ENCODE results near the gene STMP1. TPM values are rescaled to one million over a fixed set of nuclear protein-coding genes. Genes with fewer than 3 reads are reported as not detected.

Gene STMP1
- polyA plus RNA-seq, 1 of the 3 experiments (the other 2 are of a cell fraction), result 26.0 TPM

DNA sequence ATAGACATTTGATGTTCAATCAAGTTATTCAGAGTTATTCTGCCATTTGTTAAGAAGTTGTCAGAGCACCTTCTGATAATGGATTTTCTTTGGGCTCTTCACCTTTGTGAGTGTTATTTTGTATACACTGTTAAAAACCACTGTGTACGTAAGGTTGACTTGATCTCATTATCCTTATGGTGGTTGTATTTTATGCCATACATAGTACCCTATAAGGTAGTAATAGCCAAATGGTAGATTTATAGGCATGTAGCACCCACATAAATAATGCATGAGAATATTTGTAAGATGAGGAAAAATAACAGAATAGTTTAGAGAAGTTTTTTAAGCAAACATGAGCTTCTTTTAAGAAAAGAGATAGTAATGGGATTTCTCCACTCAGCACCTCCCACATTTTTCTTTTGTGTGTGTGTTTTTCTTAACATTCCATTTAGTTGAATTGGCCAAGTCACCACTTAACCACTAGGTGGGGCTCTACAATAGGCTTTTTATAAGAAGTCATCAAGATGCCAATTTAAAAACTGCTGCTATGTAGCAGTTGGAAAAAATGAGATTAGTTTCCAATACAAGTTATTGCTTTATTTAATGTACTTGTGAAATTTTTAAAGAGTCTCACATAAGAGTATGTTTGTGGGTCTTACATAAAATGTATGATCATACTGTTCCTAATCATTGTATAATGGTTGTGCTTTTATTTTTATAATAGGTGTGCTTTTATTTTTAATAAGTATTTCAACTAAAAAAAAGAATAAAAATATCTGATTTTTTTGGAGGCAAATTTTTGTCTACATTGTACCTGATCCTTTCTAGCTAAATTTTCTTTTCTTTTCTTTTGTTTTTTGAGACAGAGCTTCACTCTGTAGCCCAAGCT is 41.1 kb upstream of the STMP1 start:
- H3K4me2 ChIP-seq, result peak overlapping the region; percentile 34; the same call in 1 of the 2 replicates
- TF ChIP-seq FOXM1 (IDR thresholded peaks at IDR 0.05; ENCODE audit: low read depth), result peak; percentile 16; the same call in 1 of the 2 replicates
- TF ChIP-seq CHD2 (IDR thresholded peaks at IDR 0.05; ENCODE audit: low read length, partially characterized antibody), result peak; percentile 34
- TF ChIP-seq MEF2A (IDR thresholded peaks at IDR 0.05; ENCODE audit: borderline replicate concordance, low read depth), result no peak
- peak; percentile 33; the same call in 1 of the 2 replicates for TF ChIP-seq TCF12 (IDR thresholded peaks at IDR 0.05)
- TF ChIP-seq REST (IDR thresholded peaks at IDR 0.05; ENCODE audit: low read depth, low read length), result no peak
- no peak for TF ChIP-seq GABPA (IDR thresholded peaks at IDR 0.05; ENCODE audit: low read depth)
- no peak for TF ChIP-seq GATA2 (CRISPR knock-in tag; IDR thresholded peaks at IDR 0.05)
- peak in 1 of 2 experiments; percentile 34; a peak in 1 of 4 replicates for TF ChIP-seq EP300 (IDR thresholded peaks at IDR 0.05; ENCODE audit: borderline replicate concordance in 1 of 2, low read depth in 1 of 2, low read length in 1 of 2)
- TF ChIP-seq FOXJ3 (CRISPR knock-in tag; IDR thresholded peaks at IDR 0.05), result no peak
- TF ChIP-seq RAD21 (IDR thresholded peaks at IDR 0.05; ENCODE audit: low read length), result peak; percentile 80
- peak; percentile 99 for TF ChIP-seq CTCF (IDR thresholded peaks at IDR 0.05)
- TF ChIP-seq USF2 (IDR thresholded peaks at IDR 0.05; ENCODE audit: borderline replicate concordance, low read depth, low read length), result no peak
- TF ChIP-seq SMC3 (IDR thresholded peaks at IDR 0.05; ENCODE audit: low read depth, low read length), result peak; percentile 57
- TF ChIP-seq RFX5 (IDR thresholded peaks at IDR 0.05; ENCODE audit: low read length), result no peak
- TF ChIP-seq, protein P1, sequence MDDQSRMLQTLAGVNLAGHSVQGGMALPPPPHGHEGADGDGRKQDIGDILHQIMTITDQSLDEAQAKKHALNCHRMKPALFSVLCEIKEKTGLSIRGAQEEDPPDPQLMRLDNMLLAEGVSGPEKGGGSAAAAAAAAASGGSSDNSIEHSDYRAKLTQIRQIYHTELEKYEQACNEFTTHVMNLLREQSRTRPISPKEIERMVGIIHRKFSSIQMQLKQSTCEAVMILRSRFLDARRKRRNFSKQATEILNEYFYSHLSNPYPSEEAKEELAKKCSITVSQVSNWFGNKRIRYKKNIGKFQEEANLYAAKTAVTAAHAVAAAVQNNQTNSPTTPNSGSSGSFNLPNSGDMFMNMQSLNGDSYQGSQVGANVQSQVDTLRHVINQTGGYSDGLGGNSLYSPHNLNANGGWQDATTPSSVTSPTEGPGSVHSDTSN (IDR thresholded peaks at IDR 0.05), result no peak
- no peak for TF ChIP-seq EZH2phosphoT487 (IDR thresholded peaks at IDR 0.05; ENCODE audit: borderline replicate concordance, low read depth)
- peak; percentile 32; the same call in 1 of the 2 replicates for TF ChIP-seq NFIC (IDR thresholded peaks at IDR 0.05; ENCODE audit: borderline replicate concordance)
- TF ChIP-seq ELF1 (IDR thresholded peaks at IDR 0.05), result no peak
- TF ChIP-seq, protein P2, sequence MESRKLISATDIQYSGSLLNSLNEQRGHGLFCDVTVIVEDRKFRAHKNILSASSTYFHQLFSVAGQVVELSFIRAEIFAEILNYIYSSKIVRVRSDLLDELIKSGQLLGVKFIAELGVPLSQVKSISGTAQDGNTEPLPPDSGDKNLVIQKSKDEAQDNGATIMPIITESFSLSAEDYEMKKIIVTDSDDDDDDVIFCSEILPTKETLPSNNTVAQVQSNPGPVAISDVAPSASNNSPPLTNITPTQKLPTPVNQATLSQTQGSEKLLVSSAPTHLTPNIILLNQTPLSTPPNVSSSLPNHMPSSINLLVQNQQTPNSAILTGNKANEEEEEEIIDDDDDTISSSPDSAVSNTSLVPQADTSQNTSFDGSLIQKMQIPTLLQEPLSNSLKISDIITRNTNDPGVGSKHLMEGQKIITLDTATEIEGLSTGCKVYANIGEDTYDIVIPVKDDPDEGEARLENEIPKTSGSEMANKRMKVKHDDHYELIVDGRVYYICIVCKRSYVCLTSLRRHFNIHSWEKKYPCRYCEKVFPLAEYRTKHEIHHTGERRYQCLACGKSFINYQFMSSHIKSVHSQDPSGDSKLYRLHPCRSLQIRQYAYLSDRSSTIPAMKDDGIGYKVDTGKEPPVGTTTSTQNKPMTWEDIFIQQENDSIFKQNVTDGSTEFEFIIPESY (IDR thresholded peaks at IDR 0.05; ENCODE audit: borderline replicate concordance, low read depth), result no peak
- TF ChIP-seq, protein P3, sequence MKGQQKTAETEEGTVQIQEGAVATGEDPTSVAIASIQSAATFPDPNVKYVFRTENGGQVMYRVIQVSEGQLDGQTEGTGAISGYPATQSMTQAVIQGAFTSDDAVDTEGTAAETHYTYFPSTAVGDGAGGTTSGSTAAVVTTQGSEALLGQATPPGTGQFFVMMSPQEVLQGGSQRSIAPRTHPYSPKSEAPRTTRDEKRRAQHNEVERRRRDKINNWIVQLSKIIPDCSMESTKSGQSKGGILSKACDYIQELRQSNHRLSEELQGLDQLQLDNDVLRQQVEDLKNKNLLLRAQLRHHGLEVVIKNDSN (IDR thresholded peaks at IDR 0.05; ENCODE audit: borderline replicate concordance, low read depth), result no peak
- TF ChIP-seq TEAD4 (IDR thresholded peaks at IDR 0.05; ENCODE audit: borderline replicate concordance, insufficient read depth), result 0 out of 2 replicates have a peak, but pooled peaks have one; percentile 55

More for the DNA sequence above, 41.1 kb upstream of the STMP1 start:
- 77% methylated on average over 1 of the region's 1 CpG for WGBS (ENCODE audit: low lambda C conversion rate)
- Histone ChIP-seq H3K79me2 (ENCODE audit: insufficient read depth) (no peaks in the 10 kb centered on the region), H4K20me1 (ENCODE audit: insufficient read depth) (no peaks in the 10 kb centered on the region), H3K27ac (ENCODE audit: low read depth in 2 of 2, low read length in 1 of 2) (peak overlapping the region; percentile 23 to 69; a peak in 3 of 4 replicates), H3K9me2 (no peaks in the 10 kb centered on the region), H3K9me3 (no peaks in the 10 kb centered on the region), H3K9ac (peak overlapping the region; percentile 11; the same call in 1 of the 2 replicates), H3K4me1 (ENCODE audit: control insufficient read depth in 1 of 2, insufficient read depth in 2 of 2, low read depth in 1 of 2, low read length in 1 of 2) (peaks cover 0 to 9% of the 10 kb centered on the region in 2 experiments; a peak in 2 of 4 replicates), H2AFZ (ENCODE audit: low read depth) (peak overlapping the region; percentile 22; the same call in 1 of the 2 replicates), H3K4me3 (ENCODE audit: low read depth in 2 of 2, low read length in 1 of 2) (no peak overlapping the region), H3F3A (replicated peaks; ENCODE audit: insufficient read depth) (peaks cover 12% of the 10 kb centered on the region), H3K36me3 (replicated peaks in 1 of 2; ENCODE audit: control insufficient read depth in 1 of 2, insufficient read depth in 2 of 2, low read length in 1 of 2) (peaks cover 70 to 73% of the 10 kb centered on the region in 2 experiments), H3K27me3 (ENCODE audit: insufficient read depth) (no peaks in the 10 kb centered on the region)
- ChIA-PET CTCF (interaction anchor here (0.5 to 17.2 kb wide), 39 partner anchors 8 to 1988 kb away, joined by 3 to 273 read pairs (median 4); no protein-coding TSS in a partner anchor), POLR2A (no interaction called here)
- DNase-seq, result peak; percentile 66
